HL-60 (cell line): ENCODE measurements around the gene RAI14.

ENCODE experiments used
- DNase-seq, 2 experiments: peaks; one replicate each; pipeline ENCODE4 v3.0.0-alpha.2; 2010 to 2020; ENCODE audit warnings: low read depth in 1 of 2, low spot score in 1 of 2
- H3K27ac ChIP-seq: fragments of 250-450 bp; sonication (Bioruptor Pico); replicated peaks from 2 replicates; pipeline ENCODE4 v1.5.1; 2020; ENCODE audit warnings: mild to moderate bottlenecking, moderate library complexity
- H3K27me3 ChIP-seq: fragments of 250-450 bp; sonication (Bioruptor Pico); 2 replicates; pipeline ENCODE4 v1.5.1; 2021; ENCODE audit warnings: mild to moderate bottlenecking, moderate library complexity; ENCODE audit not compliant: insufficient read depth, poor library complexity, severe bottlenecking
- H3K4me3 ChIP-seq: replicated peaks from 2 replicates; pipeline ENCODE4 v1.5.1; 2011; ENCODE audit warnings: mild to moderate bottlenecking, control low read depth, low read length; ENCODE audit not compliant: insufficient read depth
- CTCF ChIP-seq: IDR thresholded peaks from one replicate; pipeline ENCODE4 v1.5.1; 2011; ENCODE audit warnings: low read length, control low read depth, inconsistent platforms; ENCODE audit not compliant: insufficient read depth
- GABPA ChIP-seq: IDR thresholded peaks from 2 replicates; pipeline ENCODE4 v1.6.1; 2012; ENCODE audit warnings: low read depth
- POLR2AphosphoS5 ChIP-seq: IDR thresholded peaks from 2 replicates; pipeline ENCODE4 v1.6.1; 2012; ENCODE audit warnings: low read depth
- REST ChIP-seq: IDR thresholded peaks from 2 replicates; pipeline ENCODE4 v1.6.1; 2012; ENCODE audit warnings: low read depth; ENCODE audit not compliant: insufficient replicate concordance
- SPI1 ChIP-seq: IDR thresholded peaks from 2 replicates; pipeline ENCODE4 v1.6.1; 2012; ENCODE audit warnings: low read depth, mild to moderate bottlenecking, borderline replicate concordance

RAI14 gene

GRCh38 chr5:34677428-34677827 lies 21.3 kb downstream of the RAI14 start:
- Histone ChIP-seq H3K4me3 (no peak overlapping the region), H3K27me3 (peaks cover 2% of the 10 kb centered on the region), H3K27ac (no peak overlapping the region)
- TF ChIP-seq CTCF: no peak
- TF ChIP-seq GABPA: no peak
- no peak for TF ChIP-seq REST
- TF ChIP-seq POLR2AphosphoS5: no peak
- TF ChIP-seq SPI1: no peak
- no peak for DNase-seq

- Histone ChIP-seq H3K27me3 (peaks cover 2% of the 10 kb centered on the region), H3K4me3 (no peak overlapping the region), H3K27ac (no peak overlapping the region)
- TF ChIP-seq GABPA (no peak), CTCF (no peak), POLR2AphosphoS5 (no peak), REST (no peak), SPI1 (no peak)
- DNase-seq: no peak
These were observed 24.8 kb downstream of the RAI14 start for GRCh38 chr5:34680896-34681295.

GRCh38 chr5:34682926-34683623 lies 26.9 kb downstream of the RAI14 start:
- DNase-seq: no peak
- TF ChIP-seq POLR2AphosphoS5 (no peak), REST (no peak), CTCF (no peak), SPI1 (no peak), GABPA (no peak)
- H3K27ac ChIP-seq: no peak overlapping the region
- H3K27me3 ChIP-seq: no peaks in the 10 kb centered on the region
- H3K4me3 ChIP-seq: no peak overlapping the region
